HEK293T (cell line): Measurements from ENCODE around the gene PMM1.
A peak's percentile ranks its signal among the peaks of the same experiment; 100 is the strongest.
"Not testable (repeated sequence)": the region's sequence is repeated elsewhere in the genome, so short reads cannot be mapped to it uniquely, and the experiment has no call there.

Experiments used
- CTCF ChIA-PET: fragments of 350-600 bp; formaldehyde crosslinking; extraction: SDS; loops from one replicate; lab custom pipeline; 2021; ENCODE audit warnings: antibody characterized with exemption, inconsistent platforms; lab: Yijun Ruan, JAX
- POLR2A ChIA-PET: fragments of 350-600 bp; formaldehyde crosslinking; extraction: SDS; loops from one replicate; lab custom pipeline; 2020; ENCODE audit warnings: antibody characterized with exemption, inconsistent platforms; lab: Yijun Ruan, JAX
- DNase-seq: peaks from one replicate; pipeline ENCODE4 v3.0.0; 2012; ENCODE audit warnings: mixed read lengths; ENCODE audit errors: extremely low spot score
- ARNT ChIP-seq: fragments of 450-650 bp; IDR thresholded peaks from 2 replicates; pipeline ENCODE4 v1.6.1; 2017; ENCODE audit warnings: mild to moderate bottlenecking
- BHLHE40 ChIP-seq: fragments of 450-650 bp; IDR thresholded peaks from 2 replicates; pipeline ENCODE4 v1.6.1; 2016; ENCODE audit warnings: mild to moderate bottlenecking, moderate library complexity, borderline replicate concordance
- CTBP1 ChIP-seq: fragments of 450-650 bp; IDR thresholded peaks from 2 replicates; pipeline ENCODE4 v1.6.1; 2016; ENCODE audit warnings: borderline replicate concordance
- ELF4 ChIP-seq: fragments of 450-650 bp; IDR thresholded peaks from 2 replicates; pipeline ENCODE4 v1.6.1; 2017; ENCODE audit warnings: antibody characterized with exemption
- FOXA1 ChIP-seq: fragments of 450-650 bp; IDR thresholded peaks from 2 replicates; pipeline ENCODE4 v1.6.1; 2016; ENCODE audit warnings: mild to moderate bottlenecking
- FOXK2 ChIP-seq: fragments of 450-650 bp; IDR thresholded peaks from 2 replicates; pipeline ENCODE4 v1.6.1; 2016; ENCODE audit warnings: mild to moderate bottlenecking
- FOXM1 ChIP-seq: fragments of 450-650 bp; IDR thresholded peaks from 2 replicates; pipeline ENCODE4 v1.6.1; 2017; ENCODE audit warnings: mild to moderate bottlenecking, borderline replicate concordance
- HDGF ChIP-seq: fragments of 450-650 bp; IDR thresholded peaks from 2 replicates; pipeline ENCODE4 v1.6.1; 2017; ENCODE audit warnings: antibody characterized with exemption, borderline replicate concordance
- L3MBTL2 ChIP-seq: fragments of 450-650 bp; conservative IDR thresholded peaks from 2 replicates; pipeline ENCODE4 v1.6.1; 2016; ENCODE audit warnings: mild to moderate bottlenecking
- LEF1 ChIP-seq: fragments of 450-650 bp; IDR thresholded peaks from 2 replicates; pipeline ENCODE4 v1.6.1; 2017; ENCODE audit warnings: mild to moderate bottlenecking, borderline replicate concordance
- NFRKB ChIP-seq: fragments of 450-650 bp; IDR thresholded peaks from 2 replicates; pipeline ENCODE4 v1.6.1; 2016; ENCODE audit warnings: mild to moderate bottlenecking, moderate library complexity
- SP1 ChIP-seq: fragments of 450-650 bp; IDR thresholded peaks from 2 replicates; pipeline ENCODE4 v1.6.1; 2017
- SUZ12 ChIP-seq: fragments of 450-650 bp; IDR thresholded peaks from 2 replicates; pipeline ENCODE4 v1.6.1; 2016; ENCODE audit warnings: mild to moderate bottlenecking
- TARDBP ChIP-seq: fragments of 450-650 bp; IDR thresholded peaks from 2 replicates; pipeline ENCODE4 v1.6.1; 2016
- ZNF384 ChIP-seq: fragments of 450-650 bp; IDR thresholded peaks from 2 replicates; pipeline ENCODE4 v1.6.1; 2016
- TF ChIP-seq, protein P1 (sequence below): fragments of 450-650 bp; IDR thresholded peaks from 2 replicates; pipeline ENCODE4 v1.6.1; 2016

The PMM1 gene

GRCh38 chr22:41598081-41598480 is 8.4 kb upstream of the PMM1 start:
- DNase-seq: no peak
- ChIA-PET POLR2A (interaction anchor here (1.2 to 2.0 kb wide), 4 partner anchors 8 to 54 kb away, joined by 3 to 7 read pairs (median 6); partner anchors contain the start of genes DESI1, PMM1 and XRCC6), CTCF (interaction anchor here (0.6 to 1.7 kb wide), 8 partner anchors 14 to 69 kb away, joined by 3 to 5 read pairs (median 4); partner anchors contain the start of gene POLR3H)
- TF ChIP-seq TARDBP (no peak), FOXK2 (no peak), CTBP1 (no peak), BHLHE40 (no peak), ELF4 (no peak), SP1 (no peak), SUZ12 (no peak), FOXA1 (no peak), FOXM1 (no peak), HDGF (no peak), NFRKB (no peak), LEF1 (no peak), ARNT (no peak)
- TF ChIP-seq, protein P1, sequence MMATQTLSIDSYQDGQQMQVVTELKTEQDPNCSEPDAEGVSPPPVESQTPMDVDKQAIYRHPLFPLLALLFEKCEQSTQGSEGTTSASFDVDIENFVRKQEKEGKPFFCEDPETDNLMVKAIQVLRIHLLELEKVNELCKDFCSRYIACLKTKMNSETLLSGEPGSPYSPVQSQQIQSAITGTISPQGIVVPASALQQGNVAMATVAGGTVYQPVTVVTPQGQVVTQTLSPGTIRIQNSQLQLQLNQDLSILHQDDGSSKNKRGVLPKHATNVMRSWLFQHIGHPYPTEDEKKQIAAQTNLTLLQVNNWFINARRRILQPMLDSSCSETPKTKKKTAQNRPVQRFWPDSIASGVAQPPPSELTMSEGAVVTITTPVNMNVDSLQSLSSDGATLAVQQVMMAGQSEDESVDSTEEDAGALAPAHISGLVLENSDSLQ: no peak

DNA sequence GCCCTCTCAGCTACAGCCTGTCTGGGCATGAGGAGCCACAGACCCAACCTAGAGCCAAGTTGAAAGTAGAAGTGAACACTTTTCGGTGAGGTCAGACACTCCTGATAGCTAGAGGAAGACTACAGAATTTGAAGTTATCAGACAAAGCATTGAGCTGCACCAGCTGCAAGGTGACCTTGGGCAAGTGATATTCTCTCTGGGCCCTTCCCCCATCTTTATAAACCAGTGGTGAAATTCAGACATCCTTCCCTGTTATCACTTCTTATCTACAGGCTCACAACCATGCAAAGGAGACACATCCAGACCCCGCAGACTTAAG is 8.0 kb upstream of the PMM1 start:
- TF ChIP-seq HDGF (no peak), SUZ12 (no peak), BHLHE40 (no peak), ZNF384 (no peak)
- TF ChIP-seq, protein P1: no peak
- no peak for DNase-seq
- CTCF ChIA-PET: interaction anchor here (0.6 to 1.7 kb wide), 10 partner anchors 14 to 69 kb away, joined by 3 to 5 read pairs (median 4); partner anchors contain the start of gene POLR3H

GRCh38 chr22:41596776-41597634 is 7.4 kb upstream of the PMM1 start:
- POLR2A ChIA-PET: interaction anchor here (0.9 to 2.0 kb wide), 4 partner anchors 24 to 53 kb away, joined by 3 to 7 read pairs (median 4); partner anchors contain the start of genes DESI1 and XRCC6
- CTCF ChIA-PET: interaction anchor here (0.9 to 1.7 kb wide), 11 partner anchors 15 to 72 kb away, joined by 3 to 10 read pairs (median 4); partner anchors contain the start of gene POLR3H
- peak; percentile 66 for DNase-seq
- TF ChIP-seq NFRKB (no peak), ARNT (no peak), BHLHE40 (no peak), CTBP1 (no peak), LEF1 (no peak), ELF4 (no peak), FOXK2 (no peak), L3MBTL2 (no peak), SP1 (no peak), HDGF (no peak), FOXM1 (no peak), SUZ12 (no peak), ZNF384 (no peak), FOXA1 (no peak), TARDBP (no peak)
- TF ChIP-seq, protein P1: no peak

More for the DNA sequence above, 8.0 kb upstream of the PMM1 start:
- POLR2A ChIA-PET: interaction anchor here (0.9 to 2.0 kb wide), 5 partner anchors 8 to 54 kb away, joined by 3 to 7 read pairs (median 6); partner anchors contain the start of genes DESI1, PMM1 and XRCC6

- ChIA-PET CTCF (no interaction called here), POLR2A (no interaction called here)
- no peak for DNase-seq
- TF ChIP-seq NFRKB: no peak
- no peak for TF ChIP-seq ZNF384
- TF ChIP-seq HDGF: no peak
- TF ChIP-seq, protein P1: no peak
- no peak for TF ChIP-seq CTBP1
- TF ChIP-seq LEF1: no peak
- no peak for TF ChIP-seq FOXM1
- no peak for TF ChIP-seq FOXK2
- TF ChIP-seq L3MBTL2: no peak
- no peak for TF ChIP-seq FOXA1
- no peak for TF ChIP-seq ELF4
- no peak for TF ChIP-seq SUZ12
- TF ChIP-seq BHLHE40: no peak
- TF ChIP-seq TARDBP: no peak
- TF ChIP-seq SP1: no peak
- TF ChIP-seq ARNT: no peak
Observed at GRCh38 chr22:41595703-41596102, 6.1 kb upstream of the PMM1 start.

GRCh38 chr22:41593336-41593960 is 3.8 kb upstream of the PMM1 start:
- POLR2A ChIA-PET: interaction anchor here (1.2 kb wide), 1 partner anchor 28 kb away, joined by 6 read pairs; the partner anchor contains the start of gene XRCC6
- CTCF ChIA-PET: interaction anchor here (0.9 kb wide), 1 partner anchor 61 kb away, joined by 3 read pairs; no protein-coding TSS in a partner anchor
- not testable (repeated sequence) for DNase-seq
